Neural cell (in vitro differentiated cells): ENCODE measurements around the gene ALS2. TPM values are rescaled to one million over a fixed set of nuclear protein-coding genes. Genes with fewer than 3 reads are reported as not detected.

Source experiments
- H2AFZ ChIP-seq: fragments of 200-600, 300-800 bp; sonication (generic), shearing (Covaris generic); 2 replicates; pipeline ENCODE4 v1.6.0; 2014; ENCODE audit warnings: low read depth, mild to moderate bottlenecking, antibody characterized with exemption, low read length, moderate library complexity
- H3F3A ChIP-seq: fragments of 200-600 bp; shearing (Covaris generic); 2 replicates; pipeline ENCODE4 v1.6.1; 2016; ENCODE audit warnings: mild to moderate bottlenecking, moderate library complexity, mixed read lengths, antibody characterized with exemption, low read length; ENCODE audit not compliant: insufficient read depth, poor library complexity, severe bottlenecking
- H3K27ac ChIP-seq: fragments of 200-600, 300-800 bp; sonication (generic), shearing (Covaris generic); 2 replicates; pipeline ENCODE4 v1.5.1; 2014; ENCODE audit warnings: mild to moderate bottlenecking, low read length, moderate library complexity
- H3K27me3 ChIP-seq: fragments of 300-800, 200-600 bp; sonication (generic), shearing (Covaris generic); 2 replicates; pipeline ENCODE4 v1.6.0; 2014; ENCODE audit warnings: mild to moderate bottlenecking, low read depth, low read length, moderate library complexity; ENCODE audit not compliant: insufficient read depth
- H3K36me3 ChIP-seq: fragments of 300-800, 200-600 bp; sonication (generic), shearing (Covaris generic); 2 replicates; pipeline ENCODE4 v1.5.1; 2014; ENCODE audit warnings: mild to moderate bottlenecking, antibody characterized with exemption, low read length, moderate library complexity; ENCODE audit not compliant: insufficient read depth
- H3K4me2 ChIP-seq: fragments of 300-800, 200-600 bp; sonication (generic), shearing (Covaris generic); 2 replicates; pipeline ENCODE4 v1.6.0; 2014; ENCODE audit warnings: mild to moderate bottlenecking, low read length
- H3K4me3 ChIP-seq: fragments of 300-800, 200-600 bp; sonication (generic), shearing (Covaris generic); 2 replicates; pipeline ENCODE4 v1.5.1; 2014; ENCODE audit warnings: mild to moderate bottlenecking, low read length, moderate library complexity
- H3K79me2 ChIP-seq: fragments of 200-600 bp; shearing (Covaris generic); replicated peaks from 2 replicates; pipeline ENCODE4 v1.6.0; 2014; ENCODE audit warnings: mild to moderate bottlenecking, low read length, moderate library complexity; ENCODE audit not compliant: insufficient read depth
- H3K9ac ChIP-seq: fragments of 300-800, 200-600 bp; sonication (generic), shearing (Covaris generic); 2 replicates; pipeline ENCODE4 v1.6.1; 2016; ENCODE audit warnings: mild to moderate bottlenecking, low read length, mixed read lengths
- H3K9me2 ChIP-seq: fragments of 200-600 bp; shearing (Covaris generic); 2 replicates; pipeline ENCODE4 v1.6.1; 2016; ENCODE audit warnings: mild to moderate bottlenecking, low read length, mixed read lengths; ENCODE audit not compliant: insufficient read depth
- H3K9me3 ChIP-seq: fragments of 200-600, 300-800 bp; sonication (generic), shearing (Covaris generic); 2 replicates; pipeline ENCODE4 v1.6.1; 2016; ENCODE audit warnings: mild to moderate bottlenecking, mixed run types, low read length, moderate library complexity, mixed read lengths
- H4K20me1 ChIP-seq: fragments of 200-600 bp; shearing (Covaris generic); 2 replicates; pipeline ENCODE4 v1.6.1; 2016; ENCODE audit warnings: mild to moderate bottlenecking, mixed run types; ENCODE audit not compliant: insufficient read depth
- CTCF ChIP-seq: fragments of 450-650 bp; IDR thresholded peaks from 2 replicates; pipeline ENCODE4 v1.5.1; 2014; ENCODE audit warnings: antibody characterized with exemption, mild to moderate bottlenecking, moderate library complexity; ENCODE audit not compliant: poor library complexity, severe bottlenecking
- EP300 ChIP-seq: fragments of 450-650 bp; conservative IDR thresholded peaks from 2 replicates; pipeline ENCODE4 v1.6.1; 2014; ENCODE audit warnings: antibody characterized with exemption, mild to moderate bottlenecking, moderate library complexity; ENCODE audit not compliant: poor library complexity, severe bottlenecking
- EZH2 ChIP-seq: fragments of 200-600, 300-800 bp; shearing (Covaris generic), sonication (generic); IDR thresholded peaks from 2 replicates; pipeline ENCODE4 v1.6.1; 2014; ENCODE audit warnings: antibody characterized with exemption, low read length, borderline replicate concordance, mild to moderate bottlenecking; ENCODE audit not compliant: insufficient read depth, poor library complexity, severe bottlenecking
- MXI1 ChIP-seq: fragments of 450-650 bp; conservative IDR thresholded peaks from 2 replicates; pipeline ENCODE4 v1.6.1; 2014; ENCODE audit warnings: antibody characterized with exemption, mild to moderate bottlenecking; ENCODE audit not compliant: poor library complexity, severe bottlenecking
- POLR2AphosphoS5 ChIP-seq: IDR thresholded peaks from 2 replicates; pipeline ENCODE4 v1.6.1; 2012
- RAD21 ChIP-seq: fragments of 450-650 bp; conservative IDR thresholded peaks from 2 replicates; pipeline ENCODE4 v1.6.1; 2014; ENCODE audit warnings: antibody characterized with exemption, mild to moderate bottlenecking, moderate library complexity
- SMC3 ChIP-seq: fragments of 450-650 bp; conservative IDR thresholded peaks from 2 replicates; pipeline ENCODE4 v1.6.1; 2014; ENCODE audit warnings: antibody characterized with exemption, mild to moderate bottlenecking, moderate library complexity; ENCODE audit not compliant: poor library complexity
- TAF1 ChIP-seq: IDR thresholded peaks from 2 replicates; pipeline ENCODE4 v1.6.1; 2012; ENCODE audit warnings: low read depth
- polyA plus RNA-seq: library from polyadenylated mRNA; depleted of rRNA; stranded (reverse); fragments of >200 nt; gene quantifications from 2 replicates; pipeline ENCODE4 v1.2.3, GENCODE V29; 2014
- TF ChIP-seq, protein P1 (sequence below): IDR thresholded peaks from 2 replicates; pipeline ENCODE4 v1.6.1; 2012; ENCODE audit warnings: borderline replicate concordance

Gene ALS2
- polyA plus RNA-seq, 1 donor from 2014 or later, result 26.3 TPM

GRCh38 chr2:201796478-201796865, 15.7 kb upstream of the ALS2 start:
- H3K27me3 ChIP-seq, result no peaks in the 10 kb centered on the region
- no peaks in the 10 kb centered on the region for H3K79me2 ChIP-seq
- no peaks in the 10 kb centered on the region for H3F3A ChIP-seq
- no peak overlapping the region for H3K27ac ChIP-seq
- no peaks in the 10 kb centered on the region for H4K20me1 ChIP-seq
- H3K4me2 ChIP-seq, result no peak overlapping the region
- no peaks in the 10 kb centered on the region for H3K9me3 ChIP-seq
- no peak for TF ChIP-seq TAF1
- no peak for TF ChIP-seq POLR2AphosphoS5
- TF ChIP-seq CTCF, result no peak
- no peak for TF ChIP-seq EZH2
- TF ChIP-seq RAD21, result no peak
- TF ChIP-seq, protein P1, sequence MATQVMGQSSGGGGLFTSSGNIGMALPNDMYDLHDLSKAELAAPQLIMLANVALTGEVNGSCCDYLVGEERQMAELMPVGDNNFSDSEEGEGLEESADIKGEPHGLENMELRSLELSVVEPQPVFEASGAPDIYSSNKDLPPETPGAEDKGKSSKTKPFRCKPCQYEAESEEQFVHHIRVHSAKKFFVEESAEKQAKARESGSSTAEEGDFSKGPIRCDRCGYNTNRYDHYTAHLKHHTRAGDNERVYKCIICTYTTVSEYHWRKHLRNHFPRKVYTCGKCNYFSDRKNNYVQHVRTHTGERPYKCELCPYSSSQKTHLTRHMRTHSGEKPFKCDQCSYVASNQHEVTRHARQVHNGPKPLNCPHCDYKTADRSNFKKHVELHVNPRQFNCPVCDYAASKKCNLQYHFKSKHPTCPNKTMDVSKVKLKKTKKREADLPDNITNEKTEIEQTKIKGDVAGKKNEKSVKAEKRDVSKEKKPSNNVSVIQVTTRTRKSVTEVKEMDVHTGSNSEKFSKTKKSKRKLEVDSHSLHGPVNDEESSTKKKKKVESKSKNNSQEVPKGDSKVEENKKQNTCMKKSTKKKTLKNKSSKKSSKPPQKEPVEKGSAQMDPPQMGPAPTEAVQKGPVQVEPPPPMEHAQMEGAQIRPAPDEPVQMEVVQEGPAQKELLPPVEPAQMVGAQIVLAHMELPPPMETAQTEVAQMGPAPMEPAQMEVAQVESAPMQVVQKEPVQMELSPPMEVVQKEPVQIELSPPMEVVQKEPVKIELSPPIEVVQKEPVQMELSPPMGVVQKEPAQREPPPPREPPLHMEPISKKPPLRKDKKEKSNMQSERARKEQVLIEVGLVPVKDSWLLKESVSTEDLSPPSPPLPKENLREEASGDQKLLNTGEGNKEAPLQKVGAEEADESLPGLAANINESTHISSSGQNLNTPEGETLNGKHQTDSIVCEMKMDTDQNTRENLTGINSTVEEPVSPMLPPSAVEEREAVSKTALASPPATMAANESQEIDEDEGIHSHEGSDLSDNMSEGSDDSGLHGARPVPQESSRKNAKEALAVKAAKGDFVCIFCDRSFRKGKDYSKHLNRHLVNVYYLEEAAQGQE, result no peak
- TF ChIP-seq SMC3, result no peak
- TF ChIP-seq EP300, result no peak
- no peak for TF ChIP-seq MXI1
- H2AFZ ChIP-seq, result no peak overlapping the region
- no peak overlapping the region for H3K4me3 ChIP-seq
- H3K9me2 ChIP-seq, result no peaks in the 10 kb centered on the region
- H3K36me3 ChIP-seq, result no peaks in the 10 kb centered on the region
- no peak overlapping the region for H3K9ac ChIP-seq

GRCh38 chr2:201795607-201796477, 15.1 kb upstream of the ALS2 start:
- Histone ChIP-seq H3K27ac (no peak overlapping the region), H3K9me3 (no peaks in the 10 kb centered on the region), H3F3A (no peaks in the 10 kb centered on the region), H3K4me2 (no peak overlapping the region), H2AFZ (no peak overlapping the region), H3K36me3 (no peaks in the 10 kb centered on the region), H3K27me3 (no peaks in the 10 kb centered on the region), H3K9ac (no peak overlapping the region), H3K79me2 (no peaks in the 10 kb centered on the region), H3K4me3 (no peak overlapping the region), H4K20me1 (no peaks in the 10 kb centered on the region), H3K9me2 (no peaks in the 10 kb centered on the region)
- peak; percentile 59 for TF ChIP-seq SMC3
- TF ChIP-seq, protein P1, result no peak
- no peak for TF ChIP-seq TAF1
- no peak for TF ChIP-seq EP300
- no peak for TF ChIP-seq MXI1
- no peak for TF ChIP-seq POLR2AphosphoS5
- TF ChIP-seq RAD21, result peak; percentile 62
- no peak for TF ChIP-seq EZH2
- TF ChIP-seq CTCF, result peak; percentile 52
